VCaP (cell line): ENCODE data around the gene TENM3.

Source experiments
- H3K27ac ChIP-seq: fragments of 450-650 bp; 2 replicates; pipeline ENCODE4 v1.5.1; 2017
- CTCF ChIP-seq: fragments of 450-650 bp; conservative IDR thresholded peaks from 2 replicates; pipeline ENCODE4 v1.5.1; 2017; ENCODE audit warnings: mild to moderate bottlenecking, moderate library complexity

Gene TENM3

DNA sequence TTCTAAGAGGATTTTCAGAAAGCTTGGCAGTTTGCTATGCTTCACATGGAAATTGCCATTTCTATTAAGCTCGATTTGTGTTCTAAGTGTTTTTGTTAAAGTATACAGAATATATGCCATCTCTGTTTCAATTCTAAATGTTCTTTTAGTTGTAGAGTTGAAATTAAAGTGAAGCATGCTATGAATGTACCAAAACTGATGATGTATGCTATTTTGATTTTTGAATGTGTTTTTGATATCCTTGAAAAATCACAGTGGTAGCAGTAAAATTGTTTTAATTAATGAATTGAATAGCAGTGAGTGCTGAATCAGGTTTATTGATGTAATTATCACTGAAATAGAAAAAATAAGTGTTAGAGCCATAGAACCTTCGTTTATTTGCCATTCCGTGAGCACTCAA is 110.9 kb downstream of the TENM3 start:
- TF ChIP-seq CTCF, result no peak
- H3K27ac ChIP-seq, result no peak overlapping the region

DNA sequence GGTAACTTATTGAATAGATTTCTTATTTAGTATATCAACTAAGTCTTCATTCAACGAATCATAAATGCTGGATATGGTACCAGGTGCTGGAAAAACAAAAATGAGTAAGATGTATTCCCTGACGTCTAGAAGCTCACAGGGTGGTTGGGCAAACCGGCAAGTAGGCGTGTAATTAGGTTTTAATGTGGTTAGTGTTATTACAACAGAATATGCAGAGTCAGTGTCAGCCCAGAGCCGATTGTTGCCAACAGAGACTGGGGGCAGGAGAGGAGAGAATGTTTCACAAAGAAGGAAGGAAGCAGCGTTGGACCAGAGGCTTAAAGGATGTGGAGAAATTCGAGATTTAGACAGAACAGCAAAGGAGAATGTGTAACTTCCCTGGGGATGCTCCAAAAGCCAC is 111.7 kb downstream of the TENM3 start:
- H3K27ac ChIP-seq, result no peak overlapping the region
- TF ChIP-seq CTCF, result no peak

DNA sequence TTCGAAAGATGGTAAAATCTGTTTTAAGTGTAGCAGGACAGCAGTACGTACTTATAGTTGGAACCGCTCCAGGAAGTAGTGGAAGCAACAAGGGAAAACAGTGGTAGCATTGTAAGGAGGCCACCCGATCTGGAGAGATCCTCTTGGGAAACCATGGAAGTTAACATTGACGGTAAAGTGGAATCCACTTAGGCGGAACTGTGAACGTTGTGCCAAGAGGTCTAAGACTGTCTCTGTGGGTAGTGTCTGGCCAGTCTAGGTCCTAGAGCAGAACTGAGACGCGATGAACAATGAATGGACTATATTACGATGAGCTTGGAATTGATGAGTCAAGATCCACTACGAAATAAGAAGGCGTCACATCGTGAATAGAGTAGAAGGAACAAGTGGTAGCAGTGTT is 124.0 kb downstream of the TENM3 start:
- TF ChIP-seq CTCF, result no peak
- no peak overlapping the region for H3K27ac ChIP-seq

DNA sequence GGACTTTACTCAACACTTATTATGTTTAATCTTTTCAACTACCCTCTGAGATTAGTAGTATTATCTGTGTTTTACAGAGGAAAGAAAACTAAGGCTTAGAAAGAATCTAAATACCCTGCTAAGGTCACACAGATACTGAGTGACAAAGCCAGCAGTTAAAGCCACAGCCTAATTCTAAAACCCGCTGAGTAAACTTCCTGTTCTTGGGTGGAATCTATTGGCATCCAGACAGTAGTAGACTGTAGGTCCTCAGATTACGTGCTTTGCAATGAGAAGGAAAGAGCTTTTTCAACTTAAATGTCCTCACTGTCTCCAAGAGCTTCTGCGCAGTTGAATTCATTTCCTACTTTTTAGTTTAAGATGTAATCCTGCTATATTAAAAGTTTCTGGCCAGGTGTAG is 126.0 kb downstream of the TENM3 start:
- TF ChIP-seq CTCF, result no peak
- H3K27ac ChIP-seq, result no peak overlapping the region

- H3K27ac ChIP-seq, result no peak overlapping the region
- no peak for TF ChIP-seq CTCF
These were observed 127.3 kb downstream of the TENM3 start for GRCh38 chr4:182370491-182370890.

DNA sequence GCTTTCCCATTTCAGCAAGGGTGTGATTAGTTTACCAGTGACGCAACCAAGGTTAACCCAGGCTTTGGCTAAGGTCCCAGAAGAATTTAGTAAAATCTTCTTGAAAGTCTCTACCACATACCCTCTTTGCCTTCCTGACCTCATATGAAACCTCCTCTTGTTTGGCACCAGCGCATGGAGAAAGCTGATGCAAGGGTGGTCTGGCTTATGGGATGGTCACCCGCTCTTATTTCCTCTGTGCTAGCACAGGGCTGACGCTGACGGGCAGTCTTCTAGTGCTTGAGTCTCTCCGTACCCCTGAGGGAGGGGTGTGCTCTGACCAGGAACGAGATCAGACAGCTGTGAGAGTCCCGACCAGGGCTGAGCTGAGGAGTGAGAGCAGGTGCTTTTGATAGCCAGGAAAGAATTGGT is 137.6 kb downstream of the TENM3 start:
- H3K27ac ChIP-seq, result no peak overlapping the region
- TF ChIP-seq CTCF, result no peak

DNA sequence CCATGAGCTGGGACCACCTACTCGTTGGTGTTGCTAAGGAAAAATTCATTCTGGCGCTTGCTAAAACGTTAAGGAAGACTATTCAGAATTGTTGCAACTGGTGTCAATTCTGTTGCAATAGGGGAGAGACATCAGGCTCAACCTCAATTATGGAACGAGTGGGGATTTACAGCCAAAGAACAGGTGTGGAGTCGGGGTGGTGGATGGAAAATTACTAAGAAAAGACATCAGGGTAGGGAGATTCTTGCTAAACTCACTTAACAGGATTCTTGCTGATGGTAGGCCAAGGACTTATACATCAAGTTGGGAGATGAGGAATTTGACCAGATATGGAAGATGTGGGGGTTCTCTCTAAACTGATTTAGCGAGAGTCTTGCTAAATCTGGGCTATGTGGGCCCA is 139.7 kb downstream of the TENM3 start:
- no peak for TF ChIP-seq CTCF
- no peak overlapping the region for H3K27ac ChIP-seq

DNA sequence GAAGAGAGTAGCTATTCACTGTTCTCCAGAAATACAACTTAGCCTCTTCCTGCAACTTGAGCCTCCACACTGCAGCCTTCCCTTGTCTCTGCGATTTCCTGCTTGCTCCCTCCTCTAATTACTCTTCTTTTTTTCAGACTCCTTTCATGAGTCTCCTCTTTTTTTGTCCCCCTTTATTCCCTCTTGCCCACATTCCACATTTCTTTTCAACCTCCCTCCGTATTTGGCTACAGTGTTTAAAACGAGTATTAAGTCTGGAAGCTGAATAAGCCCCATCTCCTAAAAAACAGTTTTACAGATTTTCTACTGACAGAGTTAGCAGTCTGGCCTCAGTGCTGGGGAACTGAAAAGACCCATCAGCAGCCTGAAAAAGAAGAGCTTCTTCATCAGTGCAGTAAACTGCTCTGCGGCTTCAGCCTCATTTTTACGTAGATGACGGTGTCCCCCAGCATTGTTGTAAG is 141.5 kb downstream of the TENM3 start:
- no peak overlapping the region for H3K27ac ChIP-seq
- no peak for TF ChIP-seq CTCF
